ENCODE results near the gene FLT3.

Gene FLT3

GRCh38 chr13:27968316-27969081 lies 131.9 kb downstream of the FLT3 start (continued):
- TF ChIP-seq ZNF157 (tag by site-specific recombination; IDR thresholded peaks at IDR 0.05) (no peak), MZF1 (tag by site-specific recombination; IDR thresholded peaks at IDR 0.05; ENCODE audit: borderline replicate concordance) (no peak), ZNF692 (tag by site-specific recombination; IDR thresholded peaks at IDR 0.05) (no peak), ZNF571 (tag by site-specific recombination; IDR thresholded peaks at IDR 0.05) (no peak), ZNF558 (tag by site-specific recombination; IDR thresholded peaks at IDR 0.05) (no peak), ZNF335 (tag by site-specific recombination; conservative IDR thresholded peaks at IDR 0.05) (peak; percentile 52; the same call in 1 of the 2 replicates), ZNF768 (tag by site-specific recombination; IDR thresholded peaks at IDR 0.05) (no peak), ZNF398 (tag by site-specific recombination; IDR thresholded peaks at IDR 0.05) (no peak), ZNF26 (tag by site-specific recombination; IDR thresholded peaks at IDR 0.05) (no peak), ZNF366 (tag by site-specific recombination; conservative IDR thresholded peaks at IDR 0.05) (no peak), ZNF555 (tag by site-specific recombination; conservative IDR thresholded peaks at IDR 0.05) (no peak), PRDM6 (tag by site-specific recombination; IDR thresholded peaks at IDR 0.05) (no peak), SALL2 (tag by site-specific recombination; IDR thresholded peaks at IDR 0.05; ENCODE audit: borderline replicate concordance) (no peak), ZNF10 (tag by site-specific recombination; IDR thresholded peaks at IDR 0.05) (no peak), ZBTB7A (tag by site-specific recombination; IDR thresholded peaks at IDR 0.05; ENCODE audit: low read depth) (0 out of 2 replicates have a peak, but pooled peaks have one; percentile 22), ZSCAN4 (tag by site-specific recombination; IDR thresholded peaks at IDR 0.05) (no peak), ZNF354C (tag by site-specific recombination; IDR thresholded peaks at IDR 0.05; ENCODE audit: borderline replicate concordance, low read depth) (no peak), ZSCAN30 (tag by site-specific recombination; IDR thresholded peaks at IDR 0.05) (no peak), ZNF23 (tag by site-specific recombination; IDR thresholded peaks at IDR 0.05; ENCODE audit: borderline replicate concordance) (no peak), ZNF510 (tag by site-specific recombination; IDR thresholded peaks at IDR 0.05; ENCODE audit: insufficient replicate concordance) (no peak), ZNF548 (tag by site-specific recombination; IDR thresholded peaks at IDR 0.05) (no peak), ZNF248 (tag by site-specific recombination; IDR thresholded peaks at IDR 0.05) (no peak), ZNF785 (tag by site-specific recombination; IDR thresholded peaks at IDR 0.05) (no peak), HOXC10 (CRISPR knock-in tag; IDR thresholded peaks at IDR 0.05) (no peak), ZNF792 (tag by site-specific recombination; IDR thresholded peaks at IDR 0.05) (peak; percentile 41; the same call in 1 of the 2 replicates), ZNF37A (tag by site-specific recombination; IDR thresholded peaks at IDR 0.05) (no peak), WT1 (tag by site-specific recombination; IDR thresholded peaks at IDR 0.05) (no peak), MEIS1 (CRISPR knock-in tag; IDR thresholded peaks at IDR 0.05; ENCODE audit: borderline replicate concordance) (no peak), GLIS1 (tag by site-specific recombination; IDR thresholded peaks at IDR 0.05) (peak; percentile 49; the same call in 1 of the 2 replicates), ZNF501 (tag by site-specific recombination; IDR thresholded peaks at IDR 0.05) (peak; percentile 73; the same call in 1 of the 2 replicates), ZNF175 (tag by site-specific recombination; IDR thresholded peaks at IDR 0.05) (no peak), ZNF155 (tag by site-specific recombination; IDR thresholded peaks at IDR 0.05) (no peak)
